HEK293 (cell line): ENCODE results near the gene TDRD3.

Experiments
- CTCF ChIA-PET: fragments of 350-600 bp; formaldehyde crosslinking; extraction: SDS; loops from one replicate; lab custom pipeline; 2021; ENCODE audit warnings: antibody characterized with exemption; lab: Yijun Ruan, JAX
- POLR2A ChIA-PET: fragments of 300-600 bp; formaldehyde crosslinking; extraction: SDS; loops from one replicate; lab custom pipeline; 2020; ENCODE audit warnings: antibody characterized with exemption, inconsistent platforms; lab: Yijun Ruan, JAX
- H3K27ac ChIP-seq: fragments of 200-500 bp; sonication (Bioruptor generic); 2 replicates; pipeline ENCODE4 v1.5.1; 2014; ENCODE audit warnings: low read depth, low read length, control low read depth, inconsistent platforms; ENCODE audit errors: extremely low read depth
- H3K36me3 ChIP-seq, 2 experiments: fragments of 200-500 bp in 1 of 2; sonication (Bioruptor generic) in 1 of 2; 1 replicate in 1 of 2; 2 replicates in 1 of 2; pipeline ENCODE4 v1.5.1; 2014 to 2017; ENCODE audit warnings: inconsistent platforms in 2 of 2, low read length in 2 of 2; ENCODE audit not compliant: control insufficient read depth in 2 of 2, insufficient read depth in 1 of 2
- H3K4me1 ChIP-seq: fragments of 200-500 bp; sonication (Bioruptor generic); 2 replicates; pipeline ENCODE4 v1.5.1; 2014; ENCODE audit warnings: mild to moderate bottlenecking, low read length, inconsistent platforms; ENCODE audit not compliant: control insufficient read depth, insufficient read depth
- H3K4me3 ChIP-seq: 2 replicates; pipeline ENCODE4 v1.5.1; 2011; ENCODE audit warnings: low read depth, mild to moderate bottlenecking, control low read depth, low read length, moderate library complexity
- H3K9me3 ChIP-seq: fragments of 200-500 bp; sonication (Bioruptor generic); 2 replicates; pipeline ENCODE4 v1.5.1; 2014; ENCODE audit warnings: low read depth, low read length, inconsistent platforms; ENCODE audit not compliant: control insufficient read depth, insufficient read depth
- EGR2 ChIP-seq: fragments of 450-650 bp; formaldehyde crosslinking; IDR thresholded peaks from 2 replicates; pipeline ENCODE4 v1.5.1; 2016; ENCODE audit warnings: low read depth, missing biosample characterization, missing genetic modification characterization
- HOXD13 ChIP-seq: sonication (generic); formaldehyde crosslinking; IDR thresholded peaks from 2 replicates; pipeline ENCODE4 v1.8.0; 2022; ENCODE audit warnings: missing genetic modification reagents, borderline replicate concordance
- OVOL3 ChIP-seq: fragments of 450-650 bp; formaldehyde crosslinking; IDR thresholded peaks from 2 replicates; pipeline ENCODE4 v1.5.1; 2016; ENCODE audit warnings: missing biosample characterization, missing genetic modification characterization
- SETDB1 ChIP-seq: IDR thresholded peaks from one replicate; pipeline ENCODE4 v1.6.1; 2017; ENCODE audit warnings: mild to moderate bottlenecking, low read length, moderate library complexity, mixed read lengths; ENCODE audit not compliant: insufficient read length
- TRIM28 ChIP-seq: IDR thresholded peaks from 2 replicates; pipeline ENCODE4 v1.6.1; 2011; ENCODE audit warnings: low read length, control low read depth, borderline replicate concordance
- ZNF366 ChIP-seq: fragments of 450-650 bp; formaldehyde crosslinking; conservative IDR thresholded peaks from 2 replicates; pipeline ENCODE4 v1.5.1; 2016; ENCODE audit warnings: missing biosample characterization, missing genetic modification characterization
- ZNF423 ChIP-seq: fragments of 450-650 bp; formaldehyde crosslinking; IDR thresholded peaks from 2 replicates; pipeline ENCODE4 v1.5.1; 2016; ENCODE audit warnings: missing biosample characterization, missing genetic modification characterization
- ZNF664 ChIP-seq: fragments of 450-650 bp; formaldehyde crosslinking; IDR thresholded peaks from 2 replicates; pipeline ENCODE4 v1.5.1; 2016; ENCODE audit warnings: missing biosample characterization, missing genetic modification characterization
- ZNF76 ChIP-seq: fragments of 450-650 bp; formaldehyde crosslinking; IDR thresholded peaks from 2 replicates; pipeline ENCODE4; 2016; ENCODE audit warnings: low read depth, missing biosample characterization, missing genetic modification characterization, borderline replicate concordance
- ZNF791 ChIP-seq: fragments of 450-650 bp; formaldehyde crosslinking; IDR thresholded peaks from 2 replicates; pipeline ENCODE4 v1.5.1; 2016; ENCODE audit warnings: missing biosample characterization, missing genetic modification characterization
- TF ChIP-seq, protein P1 (sequence below): fragments of 450-650 bp; formaldehyde crosslinking; IDR thresholded peaks from 2 replicates; pipeline ENCODE4; 2016; ENCODE audit warnings: missing biosample characterization, missing genetic modification characterization
- TF ChIP-seq, protein P2 (sequence below): fragments of 450-650 bp; formaldehyde crosslinking; IDR thresholded peaks from 2 replicates; pipeline ENCODE4 v1.5.1; 2016; ENCODE audit warnings: missing biosample characterization, missing genetic modification characterization
- TF ChIP-seq, protein P3 (sequence below): fragments of 450-650 bp; formaldehyde crosslinking; IDR thresholded peaks from 2 replicates; pipeline ENCODE4 v1.5.1; 2016; ENCODE audit warnings: missing biosample characterization, missing genetic modification characterization
- TF ChIP-seq, protein P4 (sequence below): fragments of 450-650 bp; formaldehyde crosslinking; conservative IDR thresholded peaks from 2 replicates; pipeline ENCODE4 v1.5.1; 2016; ENCODE audit warnings: low read depth, missing biosample characterization, missing genetic modification characterization
- TF ChIP-seq, protein P5 (sequence below): fragments of 450-650 bp; formaldehyde crosslinking; IDR thresholded peaks from 2 replicates; pipeline ENCODE4 v1.5.1; 2016; ENCODE audit warnings: missing biosample characterization, missing genetic modification characterization, borderline replicate concordance
- TF ChIP-seq, protein P6 (sequence below): fragments of 450-650 bp; formaldehyde crosslinking; IDR thresholded peaks from 2 replicates; pipeline ENCODE4 v1.5.1; 2016; ENCODE audit warnings: missing biosample characterization, missing genetic modification characterization

The TDRD3 gene

DNA sequence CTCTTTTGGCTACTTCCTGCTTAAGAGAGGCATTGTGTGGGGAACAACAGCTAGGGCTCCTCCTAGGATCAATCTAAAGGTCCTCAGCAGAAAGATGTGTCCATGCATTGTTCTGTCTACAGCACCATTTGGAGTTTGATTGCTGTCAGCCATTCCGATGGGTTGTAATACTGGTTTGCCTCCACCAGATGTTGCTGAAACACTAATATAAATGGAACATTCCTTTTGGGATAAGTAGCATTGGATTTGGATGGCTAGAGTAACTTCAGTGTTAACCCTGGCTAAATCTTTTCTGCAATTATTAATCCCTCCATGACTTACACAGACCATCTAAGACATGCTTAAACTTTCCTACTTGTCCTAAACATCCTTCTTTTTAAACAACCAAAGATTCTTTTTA lies 104.2 kb downstream of the TDRD3 start:
- Histone ChIP-seq H3K4me3 (no peak overlapping the region), H3K4me1 (no peaks in the 10 kb centered on the region), H3K27ac (no peak overlapping the region), H3K36me3 (no peaks in the 10 kb centered on the region), H3K9me3 (no peaks in the 10 kb centered on the region)
- ChIA-PET POLR2A (no interaction called here), CTCF (interaction anchor here (0.6 kb wide), 1 partner anchor 471 kb away, joined by 3 read pairs; no protein-coding TSS in a partner anchor)
- TF ChIP-seq ZNF76 (tag by site-specific recombination) (no peak), ZNF366 (no peak), OVOL3 (tag by site-specific recombination) (no peak), TRIM28 (peak; percentile 40; the same call in 1 of the 2 replicates), ZNF664 (no peak), ZNF423 (no peak), SETDB1 (peak; percentile 66), ZNF791 (tag by site-specific recombination) (no peak)
- TF ChIP-seq, protein P1, sequence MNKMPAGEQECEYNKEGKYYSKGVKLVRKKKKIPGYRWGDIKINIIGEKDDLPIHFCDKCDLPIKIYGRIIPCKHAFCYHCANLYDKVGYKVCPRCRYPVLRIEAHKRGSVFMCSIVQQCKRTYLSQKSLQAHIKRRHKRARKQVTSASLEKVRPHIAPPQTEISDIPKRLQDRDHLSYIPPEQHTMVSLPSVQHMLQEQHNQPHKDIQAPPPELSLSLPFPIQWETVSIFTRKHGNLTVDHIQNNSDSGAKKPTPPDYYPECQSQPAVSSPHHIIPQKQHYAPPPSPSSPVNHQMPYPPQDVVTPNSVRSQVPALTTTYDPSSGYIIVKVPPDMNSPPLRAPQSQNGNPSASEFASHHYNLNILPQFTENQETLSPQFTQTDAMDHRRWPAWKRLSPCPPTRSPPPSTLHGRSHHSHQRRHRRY, result no peak
- TF ChIP-seq, protein P2, sequence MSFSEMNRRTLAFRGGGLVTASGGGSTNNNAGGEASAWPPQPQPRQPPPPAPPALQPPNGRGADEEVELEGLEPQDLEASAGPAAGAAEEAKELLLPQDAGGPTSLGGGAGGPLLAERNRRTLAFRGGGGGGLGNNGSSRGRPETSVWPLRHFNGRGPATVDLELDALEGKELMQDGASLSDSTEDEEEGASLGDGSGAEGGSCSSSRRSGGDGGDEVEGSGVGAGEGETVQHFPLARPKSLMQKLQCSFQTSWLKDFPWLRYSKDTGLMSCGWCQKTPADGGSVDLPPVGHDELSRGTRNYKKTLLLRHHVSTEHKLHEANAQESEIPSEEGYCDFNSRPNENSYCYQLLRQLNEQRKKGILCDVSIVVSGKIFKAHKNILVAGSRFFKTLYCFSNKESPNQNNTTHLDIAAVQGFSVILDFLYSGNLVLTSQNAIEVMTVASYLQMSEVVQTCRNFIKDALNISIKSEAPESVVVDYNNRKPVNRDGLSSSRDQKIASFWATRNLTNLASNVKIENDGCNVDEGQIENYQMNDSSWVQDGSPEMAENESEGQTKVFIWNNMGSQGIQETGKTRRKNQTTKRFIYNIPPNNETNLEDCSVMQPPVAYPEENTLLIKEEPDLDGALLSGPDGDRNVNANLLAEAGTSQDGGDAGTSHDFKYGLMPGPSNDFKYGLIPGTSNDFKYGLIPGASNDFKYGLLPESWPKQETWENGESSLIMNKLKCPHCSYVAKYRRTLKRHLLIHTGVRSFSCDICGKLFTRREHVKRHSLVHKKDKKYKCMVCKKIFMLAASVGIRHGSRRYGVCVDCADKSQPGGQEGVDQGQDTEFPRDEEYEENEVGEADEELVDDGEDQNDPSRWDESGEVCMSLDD (tag by site-specific recombination), result no peak
- TF ChIP-seq, protein P3, sequence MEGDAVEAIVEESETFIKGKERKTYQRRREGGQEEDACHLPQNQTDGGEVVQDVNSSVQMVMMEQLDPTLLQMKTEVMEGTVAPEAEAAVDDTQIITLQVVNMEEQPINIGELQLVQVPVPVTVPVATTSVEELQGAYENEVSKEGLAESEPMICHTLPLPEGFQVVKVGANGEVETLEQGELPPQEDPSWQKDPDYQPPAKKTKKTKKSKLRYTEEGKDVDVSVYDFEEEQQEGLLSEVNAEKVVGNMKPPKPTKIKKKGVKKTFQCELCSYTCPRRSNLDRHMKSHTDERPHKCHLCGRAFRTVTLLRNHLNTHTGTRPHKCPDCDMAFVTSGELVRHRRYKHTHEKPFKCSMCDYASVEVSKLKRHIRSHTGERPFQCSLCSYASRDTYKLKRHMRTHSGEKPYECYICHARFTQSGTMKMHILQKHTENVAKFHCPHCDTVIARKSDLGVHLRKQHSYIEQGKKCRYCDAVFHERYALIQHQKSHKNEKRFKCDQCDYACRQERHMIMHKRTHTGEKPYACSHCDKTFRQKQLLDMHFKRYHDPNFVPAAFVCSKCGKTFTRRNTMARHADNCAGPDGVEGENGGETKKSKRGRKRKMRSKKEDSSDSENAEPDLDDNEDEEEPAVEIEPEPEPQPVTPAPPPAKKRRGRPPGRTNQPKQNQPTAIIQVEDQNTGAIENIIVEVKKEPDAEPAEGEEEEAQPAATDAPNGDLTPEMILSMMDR (tag by site-specific recombination), result no peak
- TF ChIP-seq, protein P4, sequence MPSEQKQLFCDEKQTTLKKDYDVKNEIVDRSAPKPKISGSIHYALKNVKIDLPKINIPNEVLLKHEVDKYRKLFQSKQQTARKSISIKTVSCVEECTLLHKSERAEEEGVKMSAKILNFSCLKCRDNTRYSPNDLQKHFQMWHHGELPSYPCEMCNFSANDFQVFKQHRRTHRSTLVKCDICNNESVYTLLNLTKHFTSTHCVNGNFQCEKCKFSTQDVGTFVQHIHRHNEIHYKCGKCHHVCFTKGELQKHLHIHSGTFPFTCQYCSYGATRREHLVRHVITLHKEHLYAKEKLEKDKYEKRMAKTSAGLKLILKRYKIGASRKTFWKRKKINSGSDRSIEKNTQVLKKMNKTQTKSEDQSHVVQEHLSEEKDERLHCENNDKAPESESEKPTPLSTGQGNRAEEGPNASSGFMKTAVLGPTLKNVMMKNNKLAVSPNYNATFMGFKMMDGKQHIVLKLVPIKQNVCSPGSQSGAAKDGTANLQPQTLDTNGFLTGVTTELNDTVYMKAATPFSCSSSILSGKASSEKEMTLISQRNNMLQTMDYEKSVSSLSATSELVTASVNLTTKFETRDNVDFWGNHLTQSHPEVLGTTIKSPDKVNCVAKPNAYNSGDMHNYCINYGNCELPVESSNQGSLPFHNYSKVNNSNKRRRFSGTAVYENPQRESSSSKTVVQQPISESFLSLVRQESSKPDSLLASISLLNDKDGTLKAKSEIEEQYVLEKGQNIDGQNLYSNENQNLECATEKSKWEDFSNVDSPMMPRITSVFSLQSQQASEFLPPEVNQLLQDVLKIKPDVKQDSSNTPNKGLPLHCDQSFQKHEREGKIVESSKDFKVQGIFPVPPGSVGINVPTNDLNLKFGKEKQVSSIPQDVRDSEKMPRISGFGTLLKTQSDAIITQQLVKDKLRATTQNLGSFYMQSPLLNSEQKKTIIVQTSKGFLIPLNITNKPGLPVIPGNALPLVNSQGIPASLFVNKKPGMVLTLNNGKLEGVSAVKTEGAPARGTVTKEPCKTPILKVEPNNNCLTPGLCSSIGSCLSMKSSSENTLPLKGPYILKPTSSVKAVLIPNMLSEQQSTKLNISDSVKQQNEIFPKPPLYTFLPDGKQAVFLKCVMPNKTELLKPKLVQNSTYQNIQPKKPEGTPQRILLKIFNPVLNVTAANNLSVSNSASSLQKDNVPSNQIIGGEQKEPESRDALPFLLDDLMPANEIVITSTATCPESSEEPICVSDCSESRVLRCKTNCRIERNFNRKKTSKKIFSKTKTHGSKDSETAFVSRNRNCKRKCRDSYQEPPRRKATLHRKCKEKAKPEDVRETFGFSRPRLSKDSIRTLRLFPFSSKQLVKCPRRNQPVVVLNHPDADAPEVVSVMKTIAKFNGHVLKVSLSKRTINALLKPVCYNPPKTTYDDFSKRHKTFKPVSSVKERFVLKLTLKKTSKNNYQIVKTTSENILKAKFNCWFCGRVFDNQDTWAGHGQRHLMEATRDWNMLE (tag by site-specific recombination), result no peak

DNA sequence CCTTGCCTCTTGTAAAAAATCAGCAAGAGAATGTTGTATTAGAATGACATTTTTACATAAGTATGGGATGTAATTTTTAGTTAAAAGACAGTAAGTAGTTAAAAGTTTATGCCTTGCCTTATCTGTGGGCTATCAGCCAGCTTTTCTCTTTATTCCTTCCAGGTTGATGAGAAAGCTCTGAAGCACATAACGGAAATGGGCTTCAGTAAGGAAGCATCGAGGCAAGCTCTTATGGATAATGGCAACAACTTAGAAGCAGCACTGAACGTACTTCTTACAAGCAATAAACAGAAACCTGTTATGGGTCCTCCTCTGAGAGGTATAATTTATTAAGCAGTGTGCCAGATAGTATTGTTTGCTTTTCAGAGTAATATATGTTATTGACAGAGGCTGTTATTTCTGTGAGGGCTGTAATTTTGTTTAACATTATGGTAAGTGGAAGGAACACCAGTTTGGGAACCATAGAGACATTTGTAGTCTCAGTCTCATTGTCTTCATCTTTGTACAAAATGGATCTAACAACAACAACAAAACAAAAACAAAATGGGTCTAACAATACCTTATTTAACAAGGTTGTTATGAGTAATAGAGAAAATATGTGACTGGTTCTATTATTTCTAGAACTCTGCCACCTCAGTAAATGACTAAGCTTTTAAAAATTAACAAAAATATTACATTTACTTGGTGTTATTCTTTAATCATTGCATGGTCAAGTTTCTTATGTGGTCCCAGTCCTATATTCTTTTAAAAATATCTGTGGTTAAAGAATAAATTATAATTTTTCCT lies 112.8 kb downstream of the TDRD3 start:
- H3K9me3 ChIP-seq, result no peaks in the 10 kb centered on the region
- ChIA-PET POLR2A (no interaction called here), CTCF (interaction anchor here (0.5 kb wide), 1 partner anchor 41 kb away, joined by 3 read pairs; no protein-coding TSS in a partner anchor)
- peaks cover 0 to 7% of the 10 kb centered on the region in 2 experiments; a peak in 1 of 3 replicates for H3K36me3 ChIP-seq
- no peak overlapping the region for H3K27ac ChIP-seq
- H3K4me1 ChIP-seq, result no peaks in the 10 kb centered on the region
- no peak overlapping the region for H3K4me3 ChIP-seq
- TF ChIP-seq, protein P5, sequence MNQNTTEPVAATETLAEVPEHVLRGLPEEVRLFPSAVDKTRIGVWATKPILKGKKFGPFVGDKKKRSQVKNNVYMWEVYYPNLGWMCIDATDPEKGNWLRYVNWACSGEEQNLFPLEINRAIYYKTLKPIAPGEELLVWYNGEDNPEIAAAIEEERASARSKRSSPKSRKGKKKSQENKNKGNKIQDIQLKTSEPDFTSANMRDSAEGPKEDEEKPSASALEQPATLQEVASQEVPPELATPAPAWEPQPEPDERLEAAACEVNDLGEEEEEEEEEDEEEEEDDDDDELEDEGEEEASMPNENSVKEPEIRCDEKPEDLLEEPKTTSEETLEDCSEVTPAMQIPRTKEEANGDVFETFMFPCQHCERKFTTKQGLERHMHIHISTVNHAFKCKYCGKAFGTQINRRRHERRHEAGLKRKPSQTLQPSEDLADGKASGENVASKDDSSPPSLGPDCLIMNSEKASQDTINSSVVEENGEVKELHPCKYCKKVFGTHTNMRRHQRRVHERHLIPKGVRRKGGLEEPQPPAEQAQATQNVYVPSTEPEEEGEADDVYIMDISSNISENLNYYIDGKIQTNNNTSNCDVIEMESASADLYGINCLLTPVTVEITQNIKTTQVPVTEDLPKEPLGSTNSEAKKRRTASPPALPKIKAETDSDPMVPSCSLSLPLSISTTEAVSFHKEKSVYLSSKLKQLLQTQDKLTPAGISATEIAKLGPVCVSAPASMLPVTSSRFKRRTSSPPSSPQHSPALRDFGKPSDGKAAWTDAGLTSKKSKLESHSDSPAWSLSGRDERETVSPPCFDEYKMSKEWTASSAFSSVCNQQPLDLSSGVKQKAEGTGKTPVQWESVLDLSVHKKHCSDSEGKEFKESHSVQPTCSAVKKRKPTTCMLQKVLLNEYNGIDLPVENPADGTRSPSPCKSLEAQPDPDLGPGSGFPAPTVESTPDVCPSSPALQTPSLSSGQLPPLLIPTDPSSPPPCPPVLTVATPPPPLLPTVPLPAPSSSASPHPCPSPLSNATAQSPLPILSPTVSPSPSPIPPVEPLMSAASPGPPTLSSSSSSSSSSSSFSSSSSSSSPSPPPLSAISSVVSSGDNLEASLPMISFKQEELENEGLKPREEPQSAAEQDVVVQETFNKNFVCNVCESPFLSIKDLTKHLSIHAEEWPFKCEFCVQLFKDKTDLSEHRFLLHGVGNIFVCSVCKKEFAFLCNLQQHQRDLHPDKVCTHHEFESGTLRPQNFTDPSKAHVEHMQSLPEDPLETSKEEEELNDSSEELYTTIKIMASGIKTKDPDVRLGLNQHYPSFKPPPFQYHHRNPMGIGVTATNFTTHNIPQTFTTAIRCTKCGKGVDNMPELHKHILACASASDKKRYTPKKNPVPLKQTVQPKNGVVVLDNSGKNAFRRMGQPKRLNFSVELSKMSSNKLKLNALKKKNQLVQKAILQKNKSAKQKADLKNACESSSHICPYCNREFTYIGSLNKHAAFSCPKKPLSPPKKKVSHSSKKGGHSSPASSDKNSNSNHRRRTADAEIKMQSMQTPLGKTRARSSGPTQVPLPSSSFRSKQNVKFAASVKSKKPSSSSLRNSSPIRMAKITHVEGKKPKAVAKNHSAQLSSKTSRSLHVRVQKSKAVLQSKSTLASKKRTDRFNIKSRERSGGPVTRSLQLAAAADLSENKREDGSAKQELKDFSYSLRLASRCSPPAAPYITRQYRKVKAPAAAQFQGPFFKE (tag by site-specific recombination), result no peak
- TF ChIP-seq HOXD13 (no peak), EGR2 (tag by site-specific recombination) (no peak)
- TF ChIP-seq, protein P6, sequence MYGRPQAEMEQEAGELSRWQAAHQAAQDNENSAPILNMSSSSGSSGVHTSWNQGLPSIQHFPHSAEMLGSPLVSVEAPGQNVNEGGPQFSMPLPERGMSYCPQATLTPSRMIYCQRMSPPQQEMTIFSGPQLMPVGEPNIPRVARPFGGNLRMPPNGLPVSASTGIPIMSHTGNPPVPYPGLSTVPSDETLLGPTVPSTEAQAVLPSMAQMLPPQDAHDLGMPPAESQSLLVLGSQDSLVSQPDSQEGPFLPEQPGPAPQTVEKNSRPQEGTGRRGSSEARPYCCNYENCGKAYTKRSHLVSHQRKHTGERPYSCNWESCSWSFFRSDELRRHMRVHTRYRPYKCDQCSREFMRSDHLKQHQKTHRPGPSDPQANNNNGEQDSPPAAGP (tag by site-specific recombination), result no peak
